Cerebellar nuclear complex (tissue), 1 donor: ENCODE measurements around the gene TMEM120B.
"Not testable (repeated sequence)": the region's sequence is repeated elsewhere in the genome, so short reads cannot be mapped to it uniquely, and the experiment has no call there.

Experiments used
- DNase-seq, 2 experiments: peaks; one replicate each; lab custom pipeline; 2025; lab: John Stamatoyannopoulos, UW

The TMEM120B gene

DNA sequence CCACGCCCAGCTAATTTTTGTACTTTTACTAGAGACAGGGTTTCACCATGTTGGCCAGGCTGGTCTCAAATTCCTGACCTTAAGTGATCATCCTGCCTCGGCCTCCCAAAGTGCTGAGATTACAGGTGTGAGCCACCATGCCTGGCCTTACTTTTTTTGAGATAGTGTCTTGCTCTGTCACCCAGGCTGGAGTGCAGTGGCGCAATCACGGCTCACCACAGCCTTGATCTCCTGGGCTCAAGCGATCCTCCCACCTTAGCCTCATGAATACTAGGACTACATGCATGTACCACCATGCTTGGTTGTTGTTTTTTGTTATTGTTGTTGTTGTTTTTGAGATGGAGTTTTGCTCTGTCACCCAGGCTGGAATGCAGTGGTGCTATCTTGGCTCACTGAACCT, 33.0 kb downstream of the TMEM120B start:
- DNase-seq, result not testable (repeated sequence)

GRCh38 chr12:121748218-121748570, 35.6 kb downstream of the TMEM120B start:
- no peak for DNase-seq

DNA sequence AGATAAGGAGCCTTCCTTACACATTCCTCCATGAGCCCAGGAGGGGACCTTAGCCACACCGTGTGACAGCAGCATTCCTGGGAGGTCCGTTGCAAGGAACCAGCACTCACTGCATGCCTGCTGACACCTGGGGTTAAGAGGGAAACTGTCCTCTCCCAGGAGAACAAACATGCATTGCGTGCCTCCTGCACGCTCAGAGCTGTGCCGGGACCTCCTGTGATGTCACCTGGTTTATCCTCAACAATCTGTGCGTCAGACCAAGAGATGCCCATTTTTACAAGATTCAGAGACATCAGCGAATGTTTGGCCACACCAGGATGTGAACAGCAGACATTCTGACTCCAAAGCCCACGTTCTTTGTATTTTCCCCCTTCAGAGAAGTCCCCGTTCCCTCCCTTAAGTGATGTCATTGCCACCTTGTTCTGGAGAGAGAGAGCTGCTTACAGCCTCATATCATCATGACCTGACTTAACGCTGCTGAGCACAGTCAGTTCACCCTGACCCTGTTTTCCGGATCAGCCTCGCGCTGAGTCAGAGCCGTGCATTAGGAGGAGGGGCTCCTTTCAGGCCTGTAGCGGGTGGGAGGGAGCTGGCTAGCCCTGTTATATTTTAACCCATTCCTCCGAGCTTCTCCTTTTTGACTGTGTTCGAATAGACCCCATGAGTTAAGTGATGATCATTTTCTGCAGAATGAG, 36.2 kb downstream of the TMEM120B start:
- DNase-seq, result no peak

DNA sequence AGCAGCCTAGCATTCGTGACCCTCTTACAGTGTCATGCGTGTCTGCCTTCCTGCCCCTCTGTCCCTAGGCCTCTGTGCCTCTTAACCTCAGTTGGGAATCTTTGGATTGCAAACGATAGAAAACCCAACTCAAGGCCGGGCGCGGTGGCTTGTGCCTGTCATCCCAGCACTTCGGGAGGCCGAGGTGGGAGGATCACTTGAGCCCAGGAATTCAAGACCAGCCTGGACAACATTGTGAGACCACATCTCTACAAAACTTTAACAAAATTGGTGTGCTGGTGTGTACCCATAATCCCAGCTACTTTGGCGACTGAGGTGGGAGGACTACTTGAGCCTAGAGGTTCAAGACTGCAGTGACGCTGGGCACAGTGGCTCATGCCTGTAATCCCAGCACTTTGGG, 36.7 kb downstream of the TMEM120B start:
- DNase-seq, result no peak

DNA sequence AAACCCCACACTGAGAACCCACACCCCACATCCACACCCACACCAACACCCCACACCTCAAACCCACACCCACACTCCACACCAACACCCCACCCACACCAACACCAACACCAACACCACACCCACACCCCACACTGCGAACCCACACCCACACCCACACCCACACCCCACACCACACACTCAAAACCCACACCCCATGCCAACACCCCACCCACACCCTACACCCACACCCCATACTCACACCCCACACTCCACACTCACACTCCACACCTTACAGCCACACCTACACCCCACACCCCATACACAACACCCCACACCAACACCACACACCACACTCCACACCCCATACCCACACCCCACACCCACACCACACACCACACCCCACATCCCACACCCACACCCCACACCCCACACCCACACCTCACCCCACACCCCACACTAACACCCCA, 38.0 kb downstream of the TMEM120B start:
- no peak for DNase-seq

- no peak for DNase-seq
Measured at GRCh38 chr12:121751034-121751433, 38.5 kb downstream of the TMEM120B start.

DNA sequence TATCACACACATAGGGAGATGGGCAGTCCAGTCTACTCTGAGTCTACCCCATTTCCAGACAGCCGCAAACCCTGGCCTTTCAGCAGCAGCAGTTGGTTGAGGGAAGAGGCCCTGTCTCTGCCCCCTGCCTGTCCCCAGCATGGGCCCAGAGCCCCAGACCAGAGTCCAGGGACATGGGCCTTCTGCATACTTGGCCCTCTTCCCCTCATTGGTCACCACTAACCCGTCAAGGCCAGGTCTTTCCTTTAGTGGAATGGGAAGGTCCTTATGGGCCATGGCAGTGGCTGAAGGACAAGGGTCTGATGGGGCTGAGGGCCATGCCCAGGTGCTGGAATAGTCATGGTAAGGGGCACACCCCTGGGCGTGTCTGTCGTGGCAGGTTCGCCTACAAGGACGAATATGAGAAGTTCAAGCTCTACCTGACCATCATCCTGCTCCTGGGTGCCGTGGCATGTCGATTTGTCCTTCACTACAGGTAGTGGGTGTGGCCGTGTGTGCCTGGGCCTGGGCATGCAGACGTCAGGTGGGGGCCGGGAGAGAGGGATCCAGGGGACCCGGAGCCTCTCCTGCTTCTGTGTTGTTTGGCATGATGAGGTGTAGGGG, 39.3 kb downstream of the TMEM120B start:
- DNase-seq, result no peak

DNA sequence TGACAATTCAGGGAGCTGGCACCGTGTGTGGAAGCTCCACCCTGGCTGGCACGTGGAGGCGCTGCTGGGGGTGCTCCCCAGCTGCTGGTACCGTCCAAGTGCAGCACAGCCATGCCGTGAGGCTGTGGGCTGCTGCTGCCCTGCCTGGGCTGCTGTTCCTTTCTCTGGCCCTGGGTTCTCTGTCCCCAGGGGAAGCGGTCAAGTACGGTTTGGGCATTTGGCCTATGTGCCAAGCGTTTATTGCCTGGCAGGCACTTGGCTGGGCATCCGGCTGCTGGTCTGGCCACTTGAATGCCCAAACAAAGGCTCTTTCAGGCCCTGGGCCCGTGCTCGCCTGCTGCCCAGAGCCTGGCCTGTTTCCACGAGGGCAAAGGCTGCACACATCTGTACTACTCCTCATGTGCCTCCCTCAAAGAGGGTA, 41.3 kb downstream of the TMEM120B start:
- DNase-seq, result no peak

GRCh38 chr12:121754836-121755235, 42.3 kb downstream of the TMEM120B start:
- no peak for DNase-seq

DNA sequence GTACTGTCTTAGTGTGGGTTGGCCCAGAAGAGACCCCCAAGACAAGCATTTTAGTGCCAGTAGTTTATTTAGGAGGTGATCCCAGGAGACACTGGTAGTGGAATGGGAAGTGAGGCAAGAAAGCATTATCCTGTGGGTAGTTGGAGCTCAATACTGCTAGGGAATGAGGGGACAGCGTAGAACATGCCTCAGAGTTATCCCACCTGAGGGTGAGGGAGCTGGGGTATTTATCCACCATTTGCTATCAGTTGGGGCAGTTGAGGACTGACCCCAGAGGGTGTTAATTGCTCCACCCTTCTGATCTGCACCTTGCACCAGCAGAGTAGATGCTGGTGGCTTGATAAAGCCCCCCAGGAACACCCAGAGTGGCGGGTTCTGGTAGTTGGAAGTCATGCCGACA, 43.0 kb downstream of the TMEM120B start:
- DNase-seq, result no peak

DNA sequence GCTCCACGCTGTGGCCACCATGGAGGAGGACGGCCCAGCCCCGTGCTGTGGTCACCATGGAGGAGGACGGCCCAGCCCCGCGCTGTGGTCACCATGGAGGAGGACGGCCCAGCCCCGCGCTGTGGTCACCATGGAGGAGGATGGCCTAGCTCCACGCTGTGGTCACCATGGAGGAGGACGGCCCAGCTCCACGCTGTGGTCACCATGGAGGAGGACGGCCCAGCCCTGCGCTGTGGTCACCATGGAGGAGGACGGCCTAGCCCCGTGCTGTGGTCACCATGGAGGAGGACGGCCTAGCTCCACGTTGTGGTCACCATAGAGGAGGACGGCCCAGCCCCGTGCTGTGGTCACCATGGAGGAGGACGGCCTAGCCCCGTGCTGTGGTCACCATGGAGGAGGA, 46.0 kb downstream of the TMEM120B start:
- DNase-seq, result not testable (repeated sequence)

- no peak for DNase-seq
Measured at GRCh38 chr12:121762269-121762668, 49.7 kb downstream of the TMEM120B start.

GRCh38 chr12:121764808-121765207, 52.3 kb downstream of the TMEM120B start:
- no peak for DNase-seq

DNA sequence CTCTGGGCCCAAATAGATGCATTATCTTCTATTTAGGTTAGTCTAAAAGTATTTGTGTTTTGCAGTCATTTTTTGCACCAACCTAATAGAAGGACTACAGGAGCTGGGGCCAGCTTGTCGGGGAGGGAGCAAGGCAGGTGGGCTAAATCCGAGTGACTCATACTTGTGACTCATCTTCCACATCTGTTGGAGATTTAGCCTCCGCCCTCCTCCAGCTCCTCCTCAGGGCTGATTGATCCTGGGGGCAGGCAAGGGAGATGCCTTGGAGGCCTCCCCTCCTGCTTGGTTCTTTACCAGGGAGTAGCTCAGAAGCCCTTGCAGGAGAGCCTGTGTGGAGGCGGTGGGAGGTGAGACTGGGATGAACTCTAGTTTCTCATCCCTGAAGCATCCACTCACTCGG, 53.0 kb downstream of the TMEM120B start:
- no peak for DNase-seq

DNA sequence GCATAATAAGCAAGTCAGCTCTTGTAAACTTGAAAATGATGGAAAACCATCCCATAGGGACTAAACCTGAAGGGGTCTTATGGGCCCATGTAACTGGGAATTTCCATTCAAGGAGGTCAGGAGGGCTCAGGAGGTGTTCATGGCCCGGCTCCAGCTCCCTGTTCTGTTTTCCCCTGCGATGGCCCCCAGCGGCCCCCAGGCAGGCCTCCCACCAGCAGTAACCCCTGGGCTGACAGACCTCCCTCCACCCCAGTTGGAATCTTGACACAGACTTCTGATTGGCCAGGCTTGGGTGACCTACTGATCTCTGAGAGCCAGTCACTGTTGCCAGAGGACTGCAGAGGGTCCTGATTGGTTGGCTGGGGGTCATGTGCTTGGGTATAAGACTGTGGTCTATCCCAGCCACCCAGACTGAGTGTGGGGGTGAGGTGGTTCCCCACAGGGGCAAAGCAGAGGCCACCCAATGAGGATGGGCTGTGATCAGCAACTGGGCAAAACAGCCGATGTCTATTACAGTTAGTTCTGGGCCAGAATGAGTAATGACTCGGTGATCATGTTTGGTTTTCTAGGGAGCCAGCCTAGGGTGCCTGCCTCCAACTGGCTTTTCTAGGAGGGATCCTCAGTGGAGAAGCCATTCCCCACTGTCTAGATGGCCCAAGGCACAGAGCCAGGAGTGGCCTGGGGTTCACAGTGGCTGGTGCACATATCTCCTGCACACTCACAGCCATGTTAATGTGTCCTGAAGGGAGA, 53.9 kb downstream of the TMEM120B start:
- DNase-seq, result no peak

- DNase-seq, result peak; percentile 52 to 57
Measured at GRCh38 chr12:121767525-121768016, 55.0 kb downstream of the TMEM120B start.

- no peak for DNase-seq
Measured at GRCh38 chr12:121769297-121769830, 56.8 kb downstream of the TMEM120B start.

GRCh38 chr12:121769831-121770301, 57.3 kb downstream of the TMEM120B start:
- no peak for DNase-seq

DNA sequence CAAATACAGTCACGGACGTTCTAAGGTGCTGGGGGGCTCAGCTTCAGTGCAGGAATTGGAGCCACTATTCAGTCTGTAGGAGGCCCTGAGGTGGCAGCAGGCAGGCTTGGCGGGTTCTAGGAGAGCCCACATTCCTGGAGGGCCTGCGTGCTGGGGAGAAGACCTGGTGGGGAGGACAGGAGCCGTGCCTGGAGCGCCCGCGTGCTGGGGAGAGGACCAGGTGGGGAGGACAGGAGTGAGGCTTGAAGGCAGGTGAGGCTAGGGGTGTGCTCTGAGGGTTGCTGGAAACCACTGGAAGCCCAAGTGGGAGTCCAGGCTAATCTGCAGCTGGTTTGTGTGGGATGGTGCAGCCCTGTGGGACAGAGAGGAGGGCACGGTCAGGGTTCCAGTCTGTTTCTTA, 57.8 kb downstream of the TMEM120B start:
- DNase-seq, result no peak

DNA sequence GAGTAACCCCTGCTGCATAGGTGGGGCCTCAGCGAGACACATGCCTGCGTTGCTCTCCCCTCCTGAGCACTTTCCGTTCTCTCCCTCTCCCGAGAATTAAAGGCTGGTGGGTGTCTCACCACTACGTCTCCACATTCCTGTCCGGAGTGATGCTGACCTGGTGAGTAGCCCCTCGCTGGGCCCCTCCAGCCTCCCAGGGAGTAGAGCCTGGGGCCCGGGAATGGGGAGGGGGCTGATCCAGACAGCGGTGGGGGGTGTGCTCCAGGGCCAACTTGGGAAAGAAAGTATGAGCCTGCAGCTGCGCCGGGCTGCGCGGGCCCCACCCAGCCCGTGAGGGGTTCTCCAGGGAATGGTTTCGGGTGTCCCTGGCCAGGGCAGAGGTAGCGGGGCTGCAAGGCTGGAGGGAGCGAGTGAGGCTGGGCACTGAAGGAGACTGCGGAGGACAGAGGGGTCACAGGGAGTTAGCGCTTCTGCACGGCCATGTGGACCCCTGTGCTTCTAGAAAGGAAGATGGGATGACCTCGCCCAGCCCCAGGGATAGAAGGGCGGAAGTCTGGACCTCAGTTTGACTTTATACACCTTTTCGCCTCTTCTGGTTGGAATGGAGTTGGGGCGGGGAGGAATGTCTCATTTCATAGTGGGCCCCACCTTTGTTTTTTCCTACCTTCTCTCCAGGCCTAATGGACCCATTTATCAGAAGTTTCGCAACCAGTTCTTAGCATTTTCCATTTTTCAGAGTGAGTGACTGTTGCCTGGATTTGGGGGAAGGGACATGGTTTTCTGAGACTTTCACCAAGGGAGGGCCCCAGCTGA, 58.5 kb downstream of the TMEM120B start:
- DNase-seq, result no peak

GRCh38 chr12:121773011-121773777, 60.6 kb downstream of the TMEM120B start:
- DNase-seq, result no peak
